Measurements from ENCODE around the gene PCDH9.

Gene PCDH9

GRCh38 chr13:66574606-66575005 lies 655.5 kb downstream of the PCDH9 start:
- Histone ChIP-seq H3K4me3 (ENCODE audit: low read length in 2 of 2) (no peak overlapping the region), H2BK12ac (ENCODE audit: low read length) (no peak overlapping the region), H2BK5ac (ENCODE audit: low read length) (no peak overlapping the region), H2AK5ac (ENCODE audit: low read depth, low read length) (no peak overlapping the region), H3K9me3 (replicated peaks in 1 of 2; ENCODE audit: control insufficient read depth in 2 of 2, insufficient read depth in 1 of 2, low read depth in 1 of 2, low read length in 2 of 2) (no peaks in the 10 kb centered on the region), H3K23ac (ENCODE audit: low read depth, low read length, poor library complexity) (no peak overlapping the region), H3K4me2 (ENCODE audit: insufficient read depth, low read length, poor library complexity, severe bottlenecking) (no peak overlapping the region), H3K18ac (ENCODE audit: low read length) (no peak overlapping the region), H3K27me3 (ENCODE audit: control insufficient read depth in 3 of 3, insufficient read depth in 3 of 3, low read depth in 1 of 3, low read length in 3 of 3) (no peaks in the 10 kb centered on the region), H3K4me1 (ENCODE audit: control insufficient read depth in 2 of 2, insufficient read depth in 1 of 2, low read depth in 1 of 2, low read length in 2 of 2) (no peaks in the 10 kb centered on the region), H3K14ac (ENCODE audit: low read length) (no peak overlapping the region), H2BK120ac (ENCODE audit: low read depth, low read length) (no peak overlapping the region), H4K91ac (ENCODE audit: low read depth, low read length, poor library complexity) (no peak overlapping the region), H3K9ac (ENCODE audit: low read depth, low read length, poor library complexity) (no peak overlapping the region), H2BK15ac (ENCODE audit: low read length) (no peak overlapping the region), H3K79me1 (ENCODE audit: low read depth, low read length) (no peaks in the 10 kb centered on the region), H3K4ac (ENCODE audit: low read length) (no peak overlapping the region), H3K36me3 (replicated peaks in 1 of 2; ENCODE audit: control insufficient read depth in 2 of 2, insufficient read depth in 2 of 2, low read length in 2 of 2) (no peaks in the 10 kb centered on the region), H3K27ac (replicated peaks; ENCODE audit: low read length) (no peak overlapping the region), H2AFZ (ENCODE audit: low read length) (no peak overlapping the region), H4K8ac (ENCODE audit: low read depth, low read length) (no peak overlapping the region)
- no peak for DNase-seq (ENCODE audit: low spot score)
- no CpG with 5 or more reads among the region's 6 CpGs for WGBS, 2 donors (ENCODE audit: extremely low coverage in 2 of 2, insufficient read length in 2 of 2, insufficient replicate concordance in 1 of 2)

DNA sequence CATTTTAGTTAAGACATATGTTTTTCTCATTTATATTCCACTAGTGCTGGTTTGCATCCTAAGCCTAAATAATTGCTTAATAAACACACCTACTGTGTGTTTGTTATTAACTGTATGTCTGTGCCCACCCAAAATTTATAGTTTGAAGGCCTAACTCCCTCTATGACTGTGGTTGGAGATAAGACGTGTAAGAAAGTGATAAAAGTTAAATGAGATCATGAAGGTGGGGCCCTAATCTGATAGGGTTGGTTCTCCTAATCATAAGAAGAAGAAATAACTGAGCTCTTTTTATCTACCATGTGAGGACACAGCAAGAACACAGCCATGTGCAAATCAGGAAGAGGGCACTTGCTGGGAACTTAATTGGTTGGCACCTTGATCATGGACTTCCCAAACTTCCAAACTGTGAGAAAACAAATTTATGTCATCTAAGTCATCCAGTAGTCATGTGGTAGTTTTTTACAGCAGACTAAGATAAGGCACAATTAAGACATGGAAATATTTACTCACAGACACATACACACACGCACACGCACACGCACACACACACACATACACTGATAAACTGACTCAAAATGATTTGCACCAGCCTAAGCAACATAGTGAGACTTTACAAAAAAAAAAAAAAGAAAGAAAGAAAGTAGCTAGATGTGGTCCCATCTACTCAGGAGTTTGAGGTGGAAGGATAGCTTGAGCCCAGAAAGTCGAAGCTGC lies 662.1 kb downstream of the PCDH9 start:
- H4K8ac ChIP-seq (ENCODE audit: low read depth, low read length) = no peak overlapping the region
- H3K79me1 ChIP-seq (ENCODE audit: low read depth, low read length) = no peaks in the 10 kb centered on the region

GRCh38 chr13:66565279-66565678 lies 664.9 kb downstream of the PCDH9 start:
- Histone ChIP-seq H2BK15ac (ENCODE audit: low read length) (no peak overlapping the region), H3K27me3 (ENCODE audit: control insufficient read depth in 3 of 3, insufficient read depth in 3 of 3, low read depth in 1 of 3, low read length in 3 of 3) (no peaks in the 10 kb centered on the region), H4K91ac (ENCODE audit: low read depth, low read length, poor library complexity) (no peak overlapping the region), H2BK5ac (ENCODE audit: low read length) (no peak overlapping the region), H3K79me1 (ENCODE audit: low read depth, low read length) (no peaks in the 10 kb centered on the region), H3K4ac (ENCODE audit: low read length) (no peak overlapping the region), H2BK12ac (ENCODE audit: low read length) (no peak overlapping the region), H3K23ac (ENCODE audit: low read depth, low read length, poor library complexity) (no peak overlapping the region), H3K36me3 (replicated peaks in 1 of 2; ENCODE audit: control insufficient read depth in 2 of 2, insufficient read depth in 2 of 2, low read length in 2 of 2) (no peaks in the 10 kb centered on the region), H2AK5ac (ENCODE audit: low read depth, low read length) (no peak overlapping the region), H3K27ac (replicated peaks; ENCODE audit: low read length) (no peak overlapping the region), H3K14ac (ENCODE audit: low read length) (no peak overlapping the region), H3K9ac (ENCODE audit: low read depth, low read length, poor library complexity) (no peak overlapping the region), H4K8ac (ENCODE audit: low read depth, low read length) (no peak overlapping the region), H2AFZ (ENCODE audit: low read length) (peak overlapping the region; percentile 30), H2BK120ac (ENCODE audit: low read depth, low read length) (no peak overlapping the region), H3K4me2 (ENCODE audit: insufficient read depth, low read length, poor library complexity, severe bottlenecking) (no peak overlapping the region), H3K9me3 (replicated peaks in 1 of 2; ENCODE audit: control insufficient read depth in 2 of 2, insufficient read depth in 1 of 2, low read depth in 1 of 2, low read length in 2 of 2) (peaks cover 0 to 3% of the 10 kb centered on the region in 2 donors), H3K4me1 (ENCODE audit: control insufficient read depth in 2 of 2, insufficient read depth in 1 of 2, low read depth in 1 of 2, low read length in 2 of 2) (no peaks in the 10 kb centered on the region), H3K18ac (ENCODE audit: low read length) (no peak overlapping the region), H3K4me3 (ENCODE audit: low read length in 2 of 2) (no peak overlapping the region)
- DNase-seq (ENCODE audit: low spot score) = no peak

More for the DNA sequence above, 662.1 kb downstream of the PCDH9 start:
- Histone ChIP-seq H3K4me1 (ENCODE audit: control insufficient read depth in 2 of 2, insufficient read depth in 1 of 2, low read depth in 1 of 2, low read length in 2 of 2) (no peaks in the 10 kb centered on the region), H3K14ac (ENCODE audit: low read length) (no peak overlapping the region), H2BK5ac (ENCODE audit: low read length) (no peak overlapping the region), H3K9ac (ENCODE audit: low read depth, low read length, poor library complexity) (no peak overlapping the region), H3K36me3 (replicated peaks in 1 of 2; ENCODE audit: control insufficient read depth in 2 of 2, insufficient read depth in 2 of 2, low read length in 2 of 2) (no peaks in the 10 kb centered on the region), H2AFZ (ENCODE audit: low read length) (no peak overlapping the region), H3K9me3 (replicated peaks in 1 of 2; ENCODE audit: control insufficient read depth in 2 of 2, insufficient read depth in 1 of 2, low read depth in 1 of 2, low read length in 2 of 2) (no peaks in the 10 kb centered on the region), H4K91ac (ENCODE audit: low read depth, low read length, poor library complexity) (no peak overlapping the region), H3K27ac (replicated peaks; ENCODE audit: low read length) (no peak overlapping the region), H3K4me3 (ENCODE audit: low read length in 2 of 2) (no peak overlapping the region), H3K27me3 (ENCODE audit: control insufficient read depth in 3 of 3, insufficient read depth in 3 of 3, low read depth in 1 of 3, low read length in 3 of 3) (no peaks in the 10 kb centered on the region), H2AK5ac (ENCODE audit: low read depth, low read length) (no peak overlapping the region), H3K23ac (ENCODE audit: low read depth, low read length, poor library complexity) (no peak overlapping the region), H3K4me2 (ENCODE audit: insufficient read depth, low read length, poor library complexity, severe bottlenecking) (no peak overlapping the region), H2BK15ac (ENCODE audit: low read length) (no peak overlapping the region), H3K4ac (ENCODE audit: low read length) (no peak overlapping the region), H2BK120ac (ENCODE audit: low read depth, low read length) (no peak overlapping the region), H3K18ac (ENCODE audit: low read length) (no peak overlapping the region), H2BK12ac (ENCODE audit: low read length) (no peak overlapping the region)
- WGBS, 2 donors (ENCODE audit: extremely low coverage in 2 of 2, insufficient read length in 2 of 2, insufficient replicate concordance in 1 of 2) = no CpG with 5 or more reads among the region's 5 CpGs
- DNase-seq (ENCODE audit: low spot score) = no peak

DNA sequence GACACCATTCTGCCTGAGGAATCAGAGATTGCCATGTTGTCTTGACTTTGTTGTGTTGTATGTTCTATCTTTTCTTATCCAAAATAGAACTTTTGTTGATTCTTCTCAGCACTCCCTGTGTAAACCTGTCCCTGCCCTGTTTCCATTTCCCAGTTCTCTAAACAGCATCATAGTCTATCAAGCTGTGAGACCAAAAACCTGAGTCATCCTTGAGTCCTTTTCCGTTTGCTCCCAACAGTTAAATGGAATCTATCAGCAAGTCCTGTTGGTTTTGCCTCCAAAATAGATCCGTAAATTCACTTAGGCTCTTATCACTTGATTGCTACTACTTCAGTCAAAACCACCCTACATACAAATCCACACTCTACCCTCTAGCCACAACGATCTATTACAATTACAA lies 667.1 kb downstream of the PCDH9 start:
- H2AFZ ChIP-seq (ENCODE audit: low read length) = no peak overlapping the region
- H4K8ac ChIP-seq (ENCODE audit: low read depth, low read length) = no peak overlapping the region
- H3K23ac ChIP-seq (ENCODE audit: low read depth, low read length, poor library complexity) = no peak overlapping the region
- no peak for DNase-seq (ENCODE audit: low spot score)
- WGBS, 2 donors (ENCODE audit: extremely low coverage in 2 of 2, insufficient read length in 2 of 2, insufficient replicate concordance in 1 of 2) = no CpG with 5 or more reads among the region's 3 CpGs
- no peak overlapping the region for H2BK15ac ChIP-seq (ENCODE audit: low read length)
- no peak overlapping the region for H3K9ac ChIP-seq (ENCODE audit: low read depth, low read length, poor library complexity)
- H3K27ac ChIP-seq (replicated peaks; ENCODE audit: low read length) = no peak overlapping the region
- H2AK5ac ChIP-seq (ENCODE audit: low read depth, low read length) = no peak overlapping the region
- no peaks in the 10 kb centered on the region for H3K36me3 ChIP-seq (replicated peaks in 1 of 2; ENCODE audit: control insufficient read depth in 2 of 2, insufficient read depth in 2 of 2, low read length in 2 of 2)
- no peaks in the 10 kb centered on the region for H3K79me1 ChIP-seq (ENCODE audit: low read depth, low read length)
- no peak overlapping the region for H3K4me3 ChIP-seq (ENCODE audit: low read length in 2 of 2)
- H3K9me3 ChIP-seq (replicated peaks in 1 of 2; ENCODE audit: control insufficient read depth in 2 of 2, insufficient read depth in 1 of 2, low read depth in 1 of 2, low read length in 2 of 2) = peaks cover 0 to 3% of the 10 kb centered on the region in 2 donors
- H3K4me1 ChIP-seq (ENCODE audit: control insufficient read depth in 2 of 2, insufficient read depth in 1 of 2, low read depth in 1 of 2, low read length in 2 of 2) = no peaks in the 10 kb centered on the region
- no peaks in the 10 kb centered on the region for H3K27me3 ChIP-seq (ENCODE audit: control insufficient read depth in 3 of 3, insufficient read depth in 3 of 3, low read depth in 1 of 3, low read length in 3 of 3)
- H3K18ac ChIP-seq (ENCODE audit: low read length) = no peak overlapping the region
- no peak overlapping the region for H2BK120ac ChIP-seq (ENCODE audit: low read depth, low read length)
- H3K4ac ChIP-seq (ENCODE audit: low read length) = no peak overlapping the region
- H3K4me2 ChIP-seq (ENCODE audit: insufficient read depth, low read length, poor library complexity, severe bottlenecking) = no peak overlapping the region
- H2BK12ac ChIP-seq (ENCODE audit: low read length) = no peak overlapping the region
- H3K14ac ChIP-seq (ENCODE audit: low read length) = no peak overlapping the region
- no peak overlapping the region for H4K91ac ChIP-seq (ENCODE audit: low read depth, low read length, poor library complexity)
- no peak overlapping the region for H2BK5ac ChIP-seq (ENCODE audit: low read length)

Measured in neuronal stem cell (in vitro differentiated cells).